K562 (cell line): ENCODE measurements around the gene SLC2A10. TPM values are rescaled to one million over a fixed set of nuclear protein-coding genes. Genes with fewer than 3 reads are reported as not detected.

Experiments
- ATAC-seq: fragments of 200-7000 bp; cut with Tn5 transposase; 3 replicates; pipeline ENCODE4 v1.9.1; 2020; ENCODE audit warnings: moderate library complexity
- BruUV-seq: library from RNA; stranded (reverse); fragments of 400-500 nt; replicated peaks from 2 replicates; lab custom pipeline; 2021; lab: Mats Ljungman, UMichigan
- CTCF ChIA-PET: fragments of 300-600 bp; formaldehyde crosslinking; extraction: SDS; loops from one replicate; lab custom pipeline; 2021; ENCODE audit warnings: low intra/inter-chr PET ratio; lab: Yijun Ruan, JAX
- POLR2A ChIA-PET: fragments of 300-600, 350-650 bp; sonication (Branson Sonifier 250); formaldehyde crosslinking; extraction: SDS; loops from one replicate; lab custom pipeline; 2021; ENCODE audit warnings: antibody characterized with exemption, inconsistent platforms; lab: Yijun Ruan, JAX
- DNase-seq, 4 experiments: peaks; one replicate each; pipeline versions ENCODE4 v3.0.0 to v3.0.0-alpha.2; 2011 to 2018; ENCODE audit warnings: low spot score in 3 of 4, mixed read lengths in 3 of 4; ENCODE audit errors: extremely low read depth in 1 of 4
- FAIRE-seq: peaks from 2 replicates; lab custom pipeline; 2011; peaks lifted over from hg19 to GRCh38; lab: Jason Lieb, UNC
- H2AFZ ChIP-seq: 2 replicates; pipeline ENCODE4 v1.6.0; 2011; ENCODE audit warnings: low read depth, low read length, control low read depth, inconsistent platforms
- H3K27ac ChIP-seq: fragments of 200-600 bp; 3 replicates; pipeline ENCODE4 v1.8.0; 2011; ENCODE audit warnings: low read depth, mild to moderate bottlenecking, control low read depth, inconsistent platforms, low read length, moderate library complexity, mixed read lengths; ENCODE audit errors: extremely low read depth
- H3K27me3 ChIP-seq, 2 experiments: fragments of 300-600 bp in 1 of 2; 2 replicates in 1 of 2; 3 replicates in 1 of 2; pipeline versions ENCODE4 v1.6.0 to v1.8.0; 2011; ENCODE audit warnings: inconsistent platforms in 2 of 2, low read length in 2 of 2, mild to moderate bottlenecking in 1 of 2, mixed read lengths in 1 of 2, moderate library complexity in 1 of 2; ENCODE audit not compliant: control insufficient read depth in 2 of 2, insufficient read depth in 2 of 2
- H3K36me3 ChIP-seq: fragments of 300-600 bp; 3 replicates; pipeline ENCODE4 v1.8.0; 2011; ENCODE audit warnings: mild to moderate bottlenecking, low read length, inconsistent platforms; ENCODE audit not compliant: control insufficient read depth, insufficient read depth
- H3K4me1 ChIP-seq, 2 experiments: fragments of 200-600 bp in 1 of 2; replicated peaks in 1 of 2; 2 replicates in 1 of 2; 3 replicates in 1 of 2; pipeline versions ENCODE4 v1.5.1 to v1.8.0; 2011; ENCODE audit warnings: inconsistent platforms in 2 of 2, low read length in 2 of 2, mild to moderate bottlenecking in 1 of 2, mixed read lengths in 1 of 2, moderate library complexity in 1 of 2; ENCODE audit not compliant: control insufficient read depth in 2 of 2, insufficient read depth in 2 of 2
- H3K4me2 ChIP-seq: 2 replicates; pipeline ENCODE4 v1.6.1; 2011; ENCODE audit warnings: low read length, control low read depth, inconsistent platforms, mixed read lengths; ENCODE audit not compliant: insufficient read depth
- H3K4me3 ChIP-seq: fragments of 200-600 bp; sonication (generic), shearing (Covaris generic); 2 replicates; pipeline ENCODE4 v1.5.1; 2016; ENCODE audit warnings: control low read depth, inconsistent platforms
- H3K79me2 ChIP-seq: fragments of 200-600 bp; 3 replicates; pipeline ENCODE4 v1.8.0; 2011; ENCODE audit warnings: low read length, inconsistent platforms; ENCODE audit not compliant: control insufficient read depth, insufficient read depth
- H3K9ac ChIP-seq, 2 experiments: 2 replicates each; pipeline versions ENCODE4 v1.6.0 to v1.6.1; 2011; ENCODE audit warnings: low read depth in 2 of 2, low read length in 2 of 2, control low read depth in 1 of 2, inconsistent platforms in 1 of 2, mild to moderate bottlenecking in 1 of 2, mixed read lengths in 1 of 2; ENCODE audit not compliant: insufficient read depth in 1 of 2
- H3K9me1 ChIP-seq: one replicate; pipeline ENCODE4 v1.6.0; 2011; ENCODE audit warnings: inconsistent platforms, mild to moderate bottlenecking, low read length, moderate library complexity; ENCODE audit not compliant: control insufficient read depth, insufficient read depth
- H3K9me3 ChIP-seq: replicated peaks from 2 replicates; pipeline ENCODE4 v1.5.1; 2011; ENCODE audit warnings: low read depth, low read length, inconsistent platforms; ENCODE audit not compliant: control insufficient read depth, insufficient read depth
- H4K20me1 ChIP-seq: replicated peaks from 2 replicates; pipeline ENCODE4 v1.6.1; 2011; ENCODE audit warnings: low read length, inconsistent platforms, mixed read lengths; ENCODE audit not compliant: control insufficient read depth, insufficient read depth
- ARID1B ChIP-seq: fragments of 450-650 bp; IDR thresholded peaks from 2 replicates; pipeline ENCODE4 v1.6.1; 2016; ENCODE audit warnings: antibody characterized with exemption, mild to moderate bottlenecking, inconsistent platforms
- CBX1 ChIP-seq: sonication (generic); IDR thresholded peaks from 2 replicates; pipeline ENCODE4 v1.6.1; 2016; ENCODE audit warnings: antibody characterized with exemption, low read depth, mild to moderate bottlenecking
- EGR1 ChIP-seq: fragments of 450-650 bp; conservative IDR thresholded peaks from 2 replicates; pipeline ENCODE4 v1.6.1; 2017; ENCODE audit warnings: mild to moderate bottlenecking
- ELF4 ChIP-seq: fragments of 450-650 bp; formaldehyde crosslinking; IDR thresholded peaks from 2 replicates; pipeline ENCODE4 v1.4.0; 2022; ENCODE audit warnings: missing genetic modification characterization
- ETV1 ChIP-seq: fragments of 450-650 bp; conservative IDR thresholded peaks from 2 replicates; pipeline ENCODE4 v1.6.1; 2016; ENCODE audit warnings: missing genetic modification characterization, control low read depth, low read depth, missing compliant biosample characterization
- MCM7 ChIP-seq, 2 experiments: fragments of 450-650 bp; IDR thresholded peaks; 2 replicates each; pipeline ENCODE4 v1.6.1; 2016 to 2018
- PPARD ChIP-seq: fragments of 250-450 bp; sonication (Bioruptor Pico); IDR thresholded peaks from 2 replicates; pipeline ENCODE4 v1.8.0; 2022; ENCODE audit warnings: inconsistent platforms, mild to moderate bottlenecking, moderate library complexity
- RFX1 ChIP-seq: fragments of 450-650 bp; IDR thresholded peaks from 2 replicates; pipeline ENCODE4 v1.6.1; 2016; ENCODE audit warnings: mild to moderate bottlenecking, moderate library complexity
- RHOXF2B ChIP-seq: fragments of 250-450 bp; sonication (Bioruptor Pico); conservative IDR thresholded peaks from 2 replicates; pipeline ENCODE4 v1.5.1; 2021
- ZFP1 ChIP-seq: fragments of 450-650 bp; formaldehyde crosslinking; IDR thresholded peaks from 2 replicates; pipeline ENCODE4 v1.4.0; 2020; ENCODE audit warnings: mild to moderate bottlenecking, mixed read lengths
- ZNF140 ChIP-seq: fragments of 250-450 bp; sonication (Bioruptor Pico); IDR thresholded peaks from 2 replicates; pipeline ENCODE4 v1.8.0; 2021; ENCODE audit warnings: moderate library complexity, mild to moderate bottlenecking, inconsistent platforms
- ZNF146 ChIP-seq: IDR thresholded peaks from one replicate; pipeline ENCODE4 v1.6.1; 2018; ENCODE audit warnings: missing compliant biosample characterization; ENCODE audit not compliant: unreplicated experiment
- ZNF780A ChIP-seq: fragments of 250-450 bp; sonication (Bioruptor Pico); IDR thresholded peaks from 2 replicates; pipeline ENCODE4 v1.5.0; 2021; ENCODE audit warnings: mild to moderate bottlenecking
- WGBS: fragments of 100-300 bp; shearing (Covaris generic); methylation state at CpG from one replicate; pipeline ENCODE4 v1.1.6; 2016; ENCODE audit warnings: low coverage, mixed read lengths; ENCODE audit not compliant: insufficient coverage; ENCODE audit errors: missing lambda C conversion rate; 5-methylcytosine and 5-hydroxymethylcytosine counted together
- in situ Hi-C: fragments of 300-500 bp; cut with MboI; formaldehyde crosslinking; loops from 4 replicates; pipeline ENCODE4 v1.15.0; 2018; ENCODE audit warnings: inconsistent platforms, mixed read lengths
- intact Hi-C: fragments of 100-400 bp; cut with micrococcal nuclease; formaldehyde crosslinking; loops from 2 replicates; pipeline ENCODE4 v1.14.2; 2022
- polyA plus RNA-seq, 8 experiments: library from polyadenylated mRNA; depleted of rRNA in 4 of 8; stranded (reverse) in 5 of 8; unstranded in 3 of 8; fragments of >200 nt; fragmentation: Nextera tagmentation in 2 of 8; fragmentation: Illumina TruSeq in 1 of 8; extraction: Ambion mirVana in 2 of 8; extraction: Trizol in 1 of 8; gene quantifications; 2 replicates each; pipeline versions ENCODE4 v1.2.1 to v1.2.3, GENCODE V29; 2011 to 2014; ENCODE audit warnings: inconsistent platforms in 1 of 8, missing spikeins in 1 of 8
- total RNA-seq, 7 experiments: library from RNA; depleted of rRNA in 6 of 7; stranded (reverse); fragments of >200 nt in 6 of 7; fragmentation: Illumina TruSeq in 2 of 7; extraction: Trizol in 2 of 7; gene quantifications; 2 replicates each; pipeline versions ENCODE4 v1.2.1 to v1.2.3, GENCODE V29; 2011 to 2021; ENCODE audit warnings: low replicate concordance in 1 of 7
- TF ChIP-seq, protein P1 (sequence below), 2 experiments: fragments of 450-650 bp; IDR thresholded peaks; 2 replicates each; pipeline ENCODE4 v1.6.1; 2018; ENCODE audit warnings: mild to moderate bottlenecking in 2 of 2, low read depth in 1 of 2; ENCODE audit not compliant: partially characterized antibody in 2 of 2
- TF ChIP-seq, protein P2 (sequence below): IDR thresholded peaks from 2 replicates; pipeline ENCODE4 v1.6.1; 2011; ENCODE audit not compliant: insufficient read length; ENCODE audit errors: extremely low read depth

SLC2A10 gene
- total and polyA plus RNA-seq, 9 of the 15 experiments (the other 6 are each of a cell fraction or from before 2014, with no cell fraction given) = 0.01 to 1.8 (median 0.10) TPM

DNA sequence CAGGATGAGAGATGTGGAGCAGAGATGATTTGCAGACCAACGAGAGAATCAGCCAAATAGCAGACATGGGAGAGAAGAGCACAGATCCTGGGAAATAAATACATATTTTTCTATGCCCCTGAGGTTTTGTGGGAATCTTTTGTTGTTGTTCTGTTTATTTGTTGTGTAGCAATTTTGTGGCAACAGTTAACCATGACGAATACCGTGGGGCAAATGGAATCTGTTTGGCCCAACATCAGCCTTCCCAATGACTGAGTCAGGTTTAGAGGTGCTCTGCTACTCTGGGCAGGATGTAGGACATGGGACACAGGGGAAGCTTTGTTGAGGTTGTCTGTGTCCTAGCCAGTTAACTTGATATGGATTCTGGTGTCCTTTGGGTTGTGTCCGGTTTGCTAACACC, 7.9 kb upstream of the SLC2A10 start:
- no peak for DNase-seq
- BruUV-seq = no TSS peak
- Histone ChIP-seq H3K79me2 (no peaks in the 10 kb centered on the region), H2AFZ (peak overlapping the region; percentile 12; the same call in 1 of the 2 replicates), H3K4me1 (0 out of 5 replicates have a peak, but pooled peaks cover 0 to 5% of the 10 kb centered on the region in 2 experiments), H3K4me3 (no peak overlapping the region), H3K9ac (no peak overlapping the region), H3K27me3 (no peaks in the 10 kb centered on the region), H3K27ac (no peak overlapping the region), H3K4me2 (no peak overlapping the region), H3K36me3 (no peaks in the 10 kb centered on the region), H3K9me1 (no peaks in the 10 kb centered on the region), H3K9me3 (peaks cover 1% of the 10 kb centered on the region; the same call in 1 of the 2 replicates), H4K20me1 (no peaks in the 10 kb centered on the region)
- ChIA-PET CTCF (no interaction called here), POLR2A (interaction anchor here (0.5 to 0.9 kb wide), 2 partner anchors 12 to 1206 kb away, joined by 3 read pairs; partner anchors contain the start of gene TP53RK)
- no peak for FAIRE-seq
- WGBS = 4% methylated on average over 4 of the region's 4 CpGs
- in situ Hi-C loops = no loop called here
- no peak for ATAC-seq
- intact Hi-C loops = loop anchor here (5.0 kb wide), 1 partner anchor 179 kb away; no protein-coding TSS in a partner anchor
- TF ChIP-seq ZNF140 (CRISPR knock-in tag) (no peak), EGR1 (no peak), PPARD (CRISPR knock-in tag) (no peak), CBX1 (no peak), RHOXF2B (CRISPR knock-in tag) (no peak), ARID1B (no peak), ETV1 (tag) (no peak), ZNF780A (CRISPR knock-in tag) (no peak), ZFP1 (CRISPR knock-in tag) (no peak), ELF4 (CRISPR knock-in tag) (no peak), ZNF146 (CRISPR knock-in tag) (no peak), MCM7 (IDR thresholded peaks at IDR 0.05) (no peak), RFX1 (no peak)
- TF ChIP-seq, protein P1, sequence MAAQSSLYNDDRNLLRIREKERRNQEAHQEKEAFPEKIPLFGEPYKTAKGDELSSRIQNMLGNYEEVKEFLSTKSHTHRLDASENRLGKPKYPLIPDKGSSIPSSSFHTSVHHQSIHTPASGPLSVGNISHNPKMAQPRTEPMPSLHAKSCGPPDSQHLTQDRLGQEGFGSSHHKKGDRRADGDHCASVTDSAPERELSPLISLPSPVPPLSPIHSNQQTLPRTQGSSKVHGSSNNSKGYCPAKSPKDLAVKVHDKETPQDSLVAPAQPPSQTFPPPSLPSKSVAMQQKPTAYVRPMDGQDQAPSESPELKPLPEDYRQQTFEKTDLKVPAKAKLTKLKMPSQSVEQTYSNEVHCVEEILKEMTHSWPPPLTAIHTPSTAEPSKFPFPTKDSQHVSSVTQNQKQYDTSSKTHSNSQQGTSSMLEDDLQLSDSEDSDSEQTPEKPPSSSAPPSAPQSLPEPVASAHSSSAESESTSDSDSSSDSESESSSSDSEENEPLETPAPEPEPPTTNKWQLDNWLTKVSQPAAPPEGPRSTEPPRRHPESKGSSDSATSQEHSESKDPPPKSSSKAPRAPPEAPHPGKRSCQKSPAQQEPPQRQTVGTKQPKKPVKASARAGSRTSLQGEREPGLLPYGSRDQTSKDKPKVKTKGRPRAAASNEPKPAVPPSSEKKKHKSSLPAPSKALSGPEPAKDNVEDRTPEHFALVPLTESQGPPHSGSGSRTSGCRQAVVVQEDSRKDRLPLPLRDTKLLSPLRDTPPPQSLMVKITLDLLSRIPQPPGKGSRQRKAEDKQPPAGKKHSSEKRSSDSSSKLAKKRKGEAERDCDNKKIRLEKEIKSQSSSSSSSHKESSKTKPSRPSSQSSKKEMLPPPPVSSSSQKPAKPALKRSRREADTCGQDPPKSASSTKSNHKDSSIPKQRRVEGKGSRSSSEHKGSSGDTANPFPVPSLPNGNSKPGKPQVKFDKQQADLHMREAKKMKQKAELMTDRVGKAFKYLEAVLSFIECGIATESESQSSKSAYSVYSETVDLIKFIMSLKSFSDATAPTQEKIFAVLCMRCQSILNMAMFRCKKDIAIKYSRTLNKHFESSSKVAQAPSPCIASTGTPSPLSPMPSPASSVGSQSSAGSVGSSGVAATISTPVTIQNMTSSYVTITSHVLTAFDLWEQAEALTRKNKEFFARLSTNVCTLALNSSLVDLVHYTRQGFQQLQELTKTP (IDR thresholded peaks at IDR 0.05; ENCODE audit: low read depth in 1 of 2, partially characterized antibody in 2 of 2) = no peak
- TF ChIP-seq, protein P2, sequence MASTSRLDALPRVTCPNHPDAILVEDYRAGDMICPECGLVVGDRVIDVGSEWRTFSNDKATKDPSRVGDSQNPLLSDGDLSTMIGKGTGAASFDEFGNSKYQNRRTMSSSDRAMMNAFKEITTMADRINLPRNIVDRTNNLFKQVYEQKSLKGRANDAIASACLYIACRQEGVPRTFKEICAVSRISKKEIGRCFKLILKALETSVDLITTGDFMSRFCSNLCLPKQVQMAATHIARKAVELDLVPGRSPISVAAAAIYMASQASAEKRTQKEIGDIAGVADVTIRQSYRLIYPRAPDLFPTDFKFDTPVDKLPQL = no peak
